Type B pancreatic cell (in vitro differentiated cells): Measurements from ENCODE around the gene MAGI1. TPM values are rescaled to one million over a fixed set of nuclear protein-coding genes. Genes with fewer than 3 reads are reported as not detected.

Source experiments
- DNase-seq: peaks from one replicate; pipeline ENCODE4 v3.0.0; 2021; ENCODE audit warnings: mixed read lengths; ENCODE audit not compliant: unreplicated experiment; ENCODE audit errors: extremely low spot score
- H3K27ac Mint-ChIP-seq: 2 replicates; pipeline ENCODE4 v1.8.0; 2021; ENCODE audit warnings: mild to moderate bottlenecking, mixed read lengths
- H3K27me3 Mint-ChIP-seq: 2 replicates; pipeline ENCODE4 v1.8.0; 2021; ENCODE audit warnings: mixed read lengths
- H3K36me3 Mint-ChIP-seq: 2 replicates; pipeline ENCODE4 v1.8.0; 2021; ENCODE audit warnings: mixed read lengths
- H3K4me1 Mint-ChIP-seq: one replicate; pipeline ENCODE4 v1.8.0; 2021; ENCODE audit warnings: mixed read lengths; ENCODE audit not compliant: unreplicated experiment
- H3K4me3 Mint-ChIP-seq: 2 replicates; pipeline ENCODE4 v1.8.0; 2021; ENCODE audit warnings: mild to moderate bottlenecking, mixed read lengths
- H3K9me3 Mint-ChIP-seq: 2 replicates; pipeline ENCODE4 v1.8.0; 2021; ENCODE audit warnings: mixed read lengths
- total RNA-seq: library from RNA; stranded (reverse); gene quantifications from 2 replicates; pipeline ENCODE4 v1.2.1, GENCODE V29; 2021; ENCODE audit warnings: low replicate concordance
- TF ChIP-seq, protein P1 (sequence below): fragments of 200-600 bp; sonication (generic); conservative IDR thresholded peaks from 2 replicates; pipeline ENCODE4 v1.5.0; 2021; ENCODE audit warnings: antibody characterized with exemption, mild to moderate bottlenecking

Gene MAGI1
- total RNA-seq, 1 donor from 2014 or later: 53.1 TPM

DNA sequence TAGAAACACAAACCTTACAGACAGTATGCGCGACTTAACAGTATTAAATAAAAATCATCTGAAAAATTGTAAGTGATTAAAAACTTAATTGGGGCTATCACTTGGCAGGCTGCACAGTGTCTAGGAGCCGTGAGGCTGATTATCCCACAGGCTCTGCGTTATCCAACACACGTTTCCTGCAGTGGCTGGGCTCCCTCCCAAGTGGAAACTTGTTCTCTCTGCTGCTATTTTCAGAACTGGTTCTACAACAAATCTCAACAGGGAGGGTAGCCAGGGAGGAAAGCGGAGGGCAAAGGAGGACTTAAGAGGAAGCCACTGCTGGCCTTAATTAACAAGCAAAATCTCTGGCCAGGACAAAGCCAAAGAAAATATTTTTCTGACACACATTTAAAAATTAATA is 555.2 kb downstream of the MAGI1 start:
- no peak for DNase-seq

DNA sequence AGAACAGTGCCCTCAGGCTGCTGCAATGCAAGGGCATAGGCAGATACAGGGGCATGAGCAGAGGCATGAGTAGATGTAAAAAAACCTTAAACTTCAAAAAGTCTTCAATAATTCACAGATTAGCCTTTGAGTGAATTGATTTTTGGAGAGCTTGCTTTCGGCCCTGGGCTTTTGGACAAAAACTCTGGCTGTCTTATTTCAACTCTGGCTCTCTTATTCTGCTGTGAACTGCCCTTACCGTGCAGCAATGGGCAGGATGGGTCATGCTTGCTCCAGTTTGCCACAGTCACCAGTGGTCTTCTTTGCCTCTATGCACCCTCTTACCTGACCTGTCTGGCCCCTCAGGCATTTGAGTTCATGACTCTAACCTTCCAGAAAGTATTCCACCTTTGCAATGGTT is 555.7 kb downstream of the MAGI1 start:
- Mint-ChIP-seq H3K9me3 (no peaks in the 10 kb centered on the region), H3K36me3 (no peaks in the 10 kb centered on the region), H3K27ac (peak overlapping the region; percentile 73), H3K4me3 (peak overlapping the region; percentile 61), H3K27me3 (no peaks in the 10 kb centered on the region), H3K4me1 (peaks cover 44% of the 10 kb centered on the region)
- DNase-seq: no peak
- TF ChIP-seq, protein P1, sequence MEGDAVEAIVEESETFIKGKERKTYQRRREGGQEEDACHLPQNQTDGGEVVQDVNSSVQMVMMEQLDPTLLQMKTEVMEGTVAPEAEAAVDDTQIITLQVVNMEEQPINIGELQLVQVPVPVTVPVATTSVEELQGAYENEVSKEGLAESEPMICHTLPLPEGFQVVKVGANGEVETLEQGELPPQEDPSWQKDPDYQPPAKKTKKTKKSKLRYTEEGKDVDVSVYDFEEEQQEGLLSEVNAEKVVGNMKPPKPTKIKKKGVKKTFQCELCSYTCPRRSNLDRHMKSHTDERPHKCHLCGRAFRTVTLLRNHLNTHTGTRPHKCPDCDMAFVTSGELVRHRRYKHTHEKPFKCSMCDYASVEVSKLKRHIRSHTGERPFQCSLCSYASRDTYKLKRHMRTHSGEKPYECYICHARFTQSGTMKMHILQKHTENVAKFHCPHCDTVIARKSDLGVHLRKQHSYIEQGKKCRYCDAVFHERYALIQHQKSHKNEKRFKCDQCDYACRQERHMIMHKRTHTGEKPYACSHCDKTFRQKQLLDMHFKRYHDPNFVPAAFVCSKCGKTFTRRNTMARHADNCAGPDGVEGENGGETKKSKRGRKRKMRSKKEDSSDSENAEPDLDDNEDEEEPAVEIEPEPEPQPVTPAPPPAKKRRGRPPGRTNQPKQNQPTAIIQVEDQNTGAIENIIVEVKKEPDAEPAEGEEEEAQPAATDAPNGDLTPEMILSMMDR: no peak

More for the DNA sequence above, 555.2 kb downstream of the MAGI1 start:
- Mint-ChIP-seq H3K36me3 (no peaks in the 10 kb centered on the region), H3K27ac (peak overlapping the region; percentile 73), H3K4me3 (peak overlapping the region; percentile 61), H3K9me3 (no peaks in the 10 kb centered on the region), H3K4me1 (peaks cover 44% of the 10 kb centered on the region), H3K27me3 (no peaks in the 10 kb centered on the region)
- TF ChIP-seq, protein P1: no peak

DNA sequence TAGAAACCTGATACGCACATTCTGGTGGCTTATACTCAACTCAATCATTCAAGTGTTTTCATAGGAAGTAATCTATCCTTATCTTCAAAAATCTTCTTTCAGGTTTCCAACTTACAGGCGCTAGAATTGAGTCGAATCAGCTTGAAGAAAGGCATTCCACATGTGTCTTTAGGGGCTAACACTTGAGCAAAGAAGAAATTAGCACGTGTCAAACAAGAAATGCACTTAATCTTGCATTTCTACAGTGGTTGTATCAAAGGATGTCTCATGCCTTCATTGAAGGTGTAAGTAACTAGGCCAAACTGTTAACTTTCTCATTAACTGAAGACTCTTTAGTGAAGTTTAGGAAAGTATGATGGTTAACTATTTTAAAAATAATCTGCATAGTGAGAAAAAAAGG is 557.6 kb downstream of the MAGI1 start:
- H3K4me3 Mint-ChIP-seq: no peak overlapping the region
- no peaks in the 10 kb centered on the region for H3K27me3 Mint-ChIP-seq
- H3K9me3 Mint-ChIP-seq: no peaks in the 10 kb centered on the region
- H3K4me1 Mint-ChIP-seq: peaks cover 35% of the 10 kb centered on the region
- peaks cover 3% of the 10 kb centered on the region for H3K36me3 Mint-ChIP-seq
- TF ChIP-seq, protein P1: no peak
- H3K27ac Mint-ChIP-seq: no peak overlapping the region
- no peak for DNase-seq

DNA sequence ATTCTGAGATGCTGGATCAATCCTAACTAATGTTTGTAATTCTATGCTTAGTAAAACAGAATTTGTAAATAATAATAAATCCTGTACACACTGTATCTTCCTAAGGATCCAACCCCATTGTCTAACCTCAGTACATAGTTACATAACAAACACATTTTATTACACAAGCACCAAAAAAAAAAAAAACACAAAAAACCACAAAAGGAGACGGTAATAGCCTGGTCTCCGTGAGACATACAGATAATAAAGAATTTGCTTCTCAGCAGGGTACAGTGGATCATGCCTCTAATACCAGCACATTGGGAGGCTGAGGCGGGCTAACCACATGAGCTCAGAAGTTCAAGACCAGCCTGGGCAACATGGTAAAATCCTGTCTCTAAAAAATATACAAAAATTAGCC is 558.7 kb downstream of the MAGI1 start:
- H3K4me3 Mint-ChIP-seq: no peak overlapping the region
- TF ChIP-seq, protein P1: no peak
- H3K4me1 Mint-ChIP-seq: peaks cover 26% of the 10 kb centered on the region
- no peaks in the 10 kb centered on the region for H3K9me3 Mint-ChIP-seq
- peak overlapping the region; percentile 7 for H3K27ac Mint-ChIP-seq
- no peak for DNase-seq
- no peaks in the 10 kb centered on the region for H3K27me3 Mint-ChIP-seq
- H3K36me3 Mint-ChIP-seq: peaks cover 6% of the 10 kb centered on the region

DNA sequence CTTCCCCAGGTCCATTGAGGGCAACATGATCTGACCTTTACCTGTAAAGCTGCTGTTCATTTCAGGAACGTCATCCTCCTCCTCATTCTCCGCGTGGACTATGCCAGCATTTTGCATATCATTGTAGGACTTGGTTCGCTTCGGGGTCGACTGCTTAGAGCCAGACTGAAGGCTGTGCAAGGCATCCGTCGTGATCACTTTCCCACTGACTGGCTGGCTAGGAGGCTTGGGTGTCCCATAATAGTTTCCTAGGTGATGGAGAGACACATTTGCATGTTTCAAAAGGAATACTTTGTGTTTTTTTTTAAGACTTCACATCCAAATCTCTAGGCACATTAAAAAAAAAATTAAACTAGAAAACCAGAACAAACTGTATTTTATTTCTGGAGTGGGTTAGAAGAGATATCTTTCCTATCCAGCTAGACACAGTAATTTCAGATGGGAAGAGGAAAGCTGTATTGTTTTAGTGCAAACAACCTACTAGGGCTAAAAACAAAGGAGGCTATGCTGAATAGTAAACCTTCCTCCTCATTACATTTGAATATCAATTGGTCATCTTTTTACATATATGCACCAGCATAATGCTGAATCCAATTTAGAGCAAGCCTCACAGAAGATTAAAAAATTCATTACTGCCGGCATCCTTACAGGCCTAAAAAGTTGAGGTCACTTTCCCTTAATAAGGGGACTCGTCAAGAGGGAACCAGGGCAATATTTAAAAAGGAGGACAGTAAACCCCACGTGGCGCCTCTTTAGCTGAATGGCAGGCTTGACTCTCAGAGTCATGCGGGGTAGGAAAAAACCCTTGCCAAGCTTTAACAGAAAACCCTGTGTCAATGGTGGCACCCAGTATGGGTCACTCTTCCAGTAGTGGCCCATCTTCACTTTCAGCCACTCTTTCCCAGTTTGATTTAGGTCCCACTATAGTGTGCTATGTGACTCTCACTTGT is 559.9 kb downstream of the MAGI1 start:
- Mint-ChIP-seq H3K36me3 (peaks cover 10% of the 10 kb centered on the region), H3K9me3 (no peaks in the 10 kb centered on the region), H3K27me3 (no peaks in the 10 kb centered on the region), H3K4me1 (peaks cover 14% of the 10 kb centered on the region), H3K27ac (no peak overlapping the region), H3K4me3 (no peak overlapping the region)
- TF ChIP-seq, protein P1: no peak
- DNase-seq: no peak
